Loucy (cell line): ENCODE data around the gene ACSL5.

Experiments
- CTCF ChIP-seq: fragments of 200-600 bp; sonication (generic); conservative IDR thresholded peaks from 2 replicates; pipeline ENCODE4 v1.5.1; 2014; ENCODE audit warnings: mild to moderate bottlenecking, antibody characterized with exemption, low read length
- EZH2phosphoT487 ChIP-seq: fragments of 200-600 bp; IDR thresholded peaks from 2 replicates; pipeline ENCODE4 v1.6.1; 2018; ENCODE audit warnings: antibody characterized with exemption, mild to moderate bottlenecking, moderate library complexity, borderline replicate concordance

GRCh38 chr10:112383325-112383724 lies 9.4 kb downstream of the ACSL5 start:
- TF ChIP-seq CTCF = no peak
- no peak for TF ChIP-seq EZH2phosphoT487
